GM12878 (cell line): ENCODE data around the gene PTPRD. TPM values are rescaled to one million over a fixed set of nuclear protein-coding genes. Genes with fewer than 3 reads are reported as not detected.

Experiments used
- BCLAF1 ChIP-seq: fragments of 450-650 bp; IDR thresholded peaks from 2 replicates; pipeline ENCODE4 v1.6.1; 2017; ENCODE audit warnings: antibody characterized with exemption, mild to moderate bottlenecking, moderate library complexity
- BHLHE40 ChIP-seq, 2 experiments: fragments of 450-650 bp in 1 of 2; IDR thresholded peaks; 2 replicates each; pipeline ENCODE4 v1.6.1; 2011 to 2017; ENCODE audit warnings: low read depth in 2 of 2, borderline replicate concordance in 1 of 2, improper control_type of control experiment in 1 of 2, low read length in 1 of 2, mild to moderate bottlenecking in 1 of 2
- IRF3 ChIP-seq: fragments of 450-650 bp; IDR thresholded peaks from 2 replicates; pipeline ENCODE4 v1.6.1; 2014; ENCODE audit warnings: mild to moderate bottlenecking
- SMC3 ChIP-seq: IDR thresholded peaks from 2 replicates; pipeline ENCODE4 v1.6.1; 2011; ENCODE audit warnings: low read length, improper control_type of control experiment, borderline replicate concordance
- SUPT20H ChIP-seq: IDR thresholded peaks from 2 replicates; pipeline ENCODE4 v1.6.1; 2011; ENCODE audit warnings: low read depth, mild to moderate bottlenecking, low read length, moderate library complexity, borderline replicate concordance; ENCODE audit not compliant: control insufficient read depth
- ZBTB4 ChIP-seq: fragments of 450-650 bp; formaldehyde crosslinking; IDR thresholded peaks from 2 replicates; pipeline ENCODE4 v1.4.0; 2022; ENCODE audit warnings: mild to moderate bottlenecking, moderate library complexity
- polyA plus RNA-seq, 11 experiments: library from polyadenylated mRNA; depleted of rRNA in 4 of 11; unstranded in 6 of 11; stranded (reverse) in 5 of 11; fragments of >200 nt; fragmentation: Nextera tagmentation in 4 of 11; fragmentation: Illumina TruSeq in 1 of 11; extraction: Ambion mirVana in 4 of 11; extraction: Trizol in 1 of 11; gene quantifications; 1 replicate in 1 of 11; 2 replicates in 10 of 11; pipeline versions ENCODE4 v1.2.1 to v1.2.3, GENCODE V29; 2011 to 2016; ENCODE audit warnings: inconsistent platforms in 2 of 11, missing spikeins in 2 of 11, low read depth in 1 of 11
- total RNA-seq, 4 experiments: library from RNA; depleted of rRNA in 3 of 4; stranded (reverse); fragments of >200 nt in 3 of 4; fragmentation: Illumina TruSeq in 1 of 4; extraction: Trizol in 1 of 4; gene quantifications; 2 replicates each; pipeline versions ENCODE4 v1.2.1 to v1.2.3, GENCODE V29; 2013 to 2021

Gene PTPRD
- total and polyA plus RNA-seq, 10 of the 15 experiments (the other 5 are each of a cell fraction or from before 2014, with no cell fraction given), result under 0.01 to 0.05 (median 0.01) TPM; not detected in 7

- no peak for TF ChIP-seq ZBTB4 (CRISPR knock-in tag)
- TF ChIP-seq IRF3, result no peak
- no peak for TF ChIP-seq BHLHE40 (IDR thresholded peaks at IDR 0.05; ENCODE audit: borderline replicate concordance in 1 of 2, low read depth in 2 of 2, low read length in 1 of 2)
- TF ChIP-seq BCLAF1, result no peak
- no peak for TF ChIP-seq SMC3
- no peak for TF ChIP-seq SUPT20H
These were observed 482.6 kb downstream of the PTPRD start (continued) for GRCh38 chr9:10130061-10130675.
